NCI-H2227 (cell line): ENCODE measurements around the gene FAM174A.
A peak's percentile ranks its signal among the peaks of the same experiment; 100 is the strongest.

ENCODE experiments used
- DNase-seq: peaks from one replicate; lab custom pipeline; 2025; ENCODE audit not compliant: unreplicated experiment; lab: John Stamatoyannopoulos, UW

Gene FAM174A

GRCh38 chr5:100535060-100536005 lies at the start of gene FAM174A:
TSS of gene FAM174A (plus strand) at chr5:100535374. CDS start at chr5:100535531, 157 bp downstream.
- peak; percentile 96 for DNase-seq

GRCh38 chr5:100493996-100494395 lies 41.2 kb upstream of the FAM174A start:
- DNase-seq, result no peak

GRCh38 chr5:100496296-100496695 lies 38.9 kb upstream of the FAM174A start:
- DNase-seq, result no peak

GRCh38 chr5:100502684-100503083 lies 32.5 kb upstream of the FAM174A start:
- no peak for DNase-seq

- DNase-seq, result no peak
Observed at GRCh38 chr5:100505984-100506670, 29.0 kb upstream of the FAM174A start.

GRCh38 chr5:100516285-100516684 lies 18.9 kb upstream of the FAM174A start:
- no peak for DNase-seq

- no peak for DNase-seq
Observed at GRCh38 chr5:100517301-100517974, 17.7 kb upstream of the FAM174A start.

GRCh38 chr5:100518377-100518776 lies 16.8 kb upstream of the FAM174A start:
- no peak for DNase-seq

- no peak for DNase-seq
Observed at GRCh38 chr5:100519075-100519474, 16.1 kb upstream of the FAM174A start.

GRCh38 chr5:100520348-100520747 lies 14.8 kb upstream of the FAM174A start:
- DNase-seq, result no peak

GRCh38 chr5:100537946-100538345 lies 2.8 kb downstream of the FAM174A start:
- no peak for DNase-seq

GRCh38 chr5:100539519-100539918 lies 4.3 kb downstream of the FAM174A start:
- DNase-seq, result no peak

GRCh38 chr5:100542086-100542485 lies 6.9 kb downstream of the FAM174A start:
- DNase-seq, result no peak

- no peak for DNase-seq
Observed at GRCh38 chr5:100546001-100546400, 10.8 kb downstream of the FAM174A start.

GRCh38 chr5:100550531-100551051 lies 15.4 kb downstream of the FAM174A start:
- DNase-seq, result no peak

GRCh38 chr5:100551183-100551582 lies 16.0 kb downstream of the FAM174A start:
- no peak for DNase-seq

GRCh38 chr5:100553209-100553608 lies 18.0 kb downstream of the FAM174A start:
- DNase-seq, result no peak

GRCh38 chr5:100560860-100561259 lies 25.7 kb downstream of the FAM174A start:
- no peak for DNase-seq

- DNase-seq, result no peak
Observed at GRCh38 chr5:100562821-100563220, 27.6 kb downstream of the FAM174A start.

- no peak for DNase-seq
Observed at GRCh38 chr5:100566382-100567141, 31.4 kb downstream of the FAM174A start.

GRCh38 chr5:100574716-100575115 lies 39.5 kb downstream of the FAM174A start:
- no peak for DNase-seq
